Measurements from ENCODE around the gene PXMP2. TPM values are rescaled to one million over a fixed set of nuclear protein-coding genes. Genes with fewer than 3 reads are reported as not detected.

Gene PXMP2
- total RNA-seq = 28.9 and 36.2 TPM in 2 replicates

GRCh38 chr12:132687211-132688164 lies at the start of gene PXMP2, which contains the start of gene POLE:
Gene PXMP2 (plus strand): TSS chr12:132687587. CDS start chr12:132687671, 84 bp downstream.
Gene POLE (minus strand): TSS chr12:132687342. CDS start chr12:132687315, 27 bp downstream.

GRCh38 chr12:132710405-132711079 lies 23.2 kb downstream of the PXMP2 start, which contains the start of gene PGAM5:
Gene PGAM5 (plus strand): TSS chr12:132710842. CDS start chr12:132710877, 35 bp downstream.

Other genes starting within 250 kb of the PXMP2 start
- 25.1 and 32.9 TPM in 2 replicates for gene FBRSL1, start 197.4 kb upstream of the PXMP2 start, total RNA-seq
- gene LRCOL1, start 77.0 kb upstream of the PXMP2 start, total RNA-seq = 1.1 TPM in 1 of 2 replicates, not detected in the other
- not detected in 2 replicates for gene P2RX2, start 68.8 kb upstream of the PXMP2 start, total RNA-seq
- gene POLE, start 245 bp upstream of the PXMP2 start, total RNA-seq = 11.9 and 41.4 TPM in 2 replicates
- gene PGAM5, start 23.3 kb downstream of the PXMP2 start, total RNA-seq = 33.0 and 67.1 TPM in 2 replicates
- gene ANKLE2, start 74.2 kb downstream of the PXMP2 start, total RNA-seq = 69.8 and 86.2 TPM in 2 replicates
- 49.3 and 62.2 TPM in 2 replicates for gene GOLGA3, start 141.3 kb downstream of the PXMP2 start, total RNA-seq
- gene CHFR, start 200.0 kb downstream of the PXMP2 start, total RNA-seq = 31.0 and 44.1 TPM in 2 replicates

Data from mesangial cell (primary cell).